ENCODE measurements around the gene GP1BB.
A peak's percentile ranks its signal among the peaks of the same experiment; 100 is the strongest.

The GP1BB gene

DNA sequence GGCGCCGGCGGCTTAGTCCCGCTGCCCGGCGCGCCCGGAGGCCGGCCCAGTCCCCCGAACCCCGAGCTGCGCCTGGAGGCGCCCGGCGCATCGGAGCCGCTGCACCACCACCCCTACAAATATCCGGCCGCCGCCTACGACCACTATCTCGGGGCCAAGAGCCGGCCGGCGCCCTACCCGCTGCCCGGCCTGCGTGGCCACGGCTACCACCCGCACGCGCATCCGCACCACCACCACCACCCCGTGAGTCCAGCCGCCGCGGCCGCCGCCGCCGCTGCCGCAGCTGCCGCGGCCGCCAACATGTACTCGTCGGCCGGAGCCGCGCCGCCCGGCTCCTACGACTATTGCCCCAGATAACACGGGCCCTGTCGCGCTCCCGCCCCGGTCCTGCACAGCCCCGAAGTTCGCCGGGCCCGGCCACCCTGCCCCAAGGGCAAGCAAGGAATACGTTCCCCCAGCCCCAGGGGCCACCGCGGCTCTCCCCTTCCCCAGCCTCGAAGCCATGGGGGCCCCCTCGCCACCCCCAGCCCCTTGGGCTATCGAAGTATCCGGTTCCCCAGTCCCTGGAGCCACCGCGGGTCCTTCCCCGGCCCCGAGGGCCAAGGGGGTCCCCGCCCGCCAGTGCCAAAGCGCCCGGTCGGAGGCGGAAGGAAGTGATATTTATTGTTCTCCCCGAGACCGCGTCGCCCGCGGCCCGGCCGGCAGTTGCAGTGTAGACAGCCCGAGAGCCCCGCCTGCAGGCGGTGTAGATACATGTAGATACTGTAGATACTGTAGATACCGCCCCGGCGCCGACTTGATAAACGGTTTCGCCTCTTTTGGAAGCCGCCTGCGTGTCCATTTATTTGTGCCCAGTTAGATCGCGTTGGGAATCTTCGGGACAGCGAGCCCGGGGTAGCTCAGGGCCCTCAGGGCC is 43.4 kb downstream of the GP1BB start:
- H3K9me2 ChIP-seq (replicated peaks; ENCODE audit: insufficient read depth, low read length), result no peaks in the 10 kb centered on the region
- peaks cover 93% of the 10 kb centered on the region for H3K27me3 ChIP-seq (replicated peaks; ENCODE audit: insufficient read depth, low read length)
- no peak overlapping the region for H3K4me3 ChIP-seq (ENCODE audit: low read length)
- TF ChIP-seq EZH2 (optimal IDR thresholded peaks at IDR 0.05; ENCODE audit: low read depth, low read length) (peak; percentile 96), EZH2phosphoT487 (IDR thresholded peaks at IDR 0.05; ENCODE audit: low read length) (peak; percentile 59; the same call in 1 of the 2 replicates)
- TF ChIP-seq, protein P1, sequence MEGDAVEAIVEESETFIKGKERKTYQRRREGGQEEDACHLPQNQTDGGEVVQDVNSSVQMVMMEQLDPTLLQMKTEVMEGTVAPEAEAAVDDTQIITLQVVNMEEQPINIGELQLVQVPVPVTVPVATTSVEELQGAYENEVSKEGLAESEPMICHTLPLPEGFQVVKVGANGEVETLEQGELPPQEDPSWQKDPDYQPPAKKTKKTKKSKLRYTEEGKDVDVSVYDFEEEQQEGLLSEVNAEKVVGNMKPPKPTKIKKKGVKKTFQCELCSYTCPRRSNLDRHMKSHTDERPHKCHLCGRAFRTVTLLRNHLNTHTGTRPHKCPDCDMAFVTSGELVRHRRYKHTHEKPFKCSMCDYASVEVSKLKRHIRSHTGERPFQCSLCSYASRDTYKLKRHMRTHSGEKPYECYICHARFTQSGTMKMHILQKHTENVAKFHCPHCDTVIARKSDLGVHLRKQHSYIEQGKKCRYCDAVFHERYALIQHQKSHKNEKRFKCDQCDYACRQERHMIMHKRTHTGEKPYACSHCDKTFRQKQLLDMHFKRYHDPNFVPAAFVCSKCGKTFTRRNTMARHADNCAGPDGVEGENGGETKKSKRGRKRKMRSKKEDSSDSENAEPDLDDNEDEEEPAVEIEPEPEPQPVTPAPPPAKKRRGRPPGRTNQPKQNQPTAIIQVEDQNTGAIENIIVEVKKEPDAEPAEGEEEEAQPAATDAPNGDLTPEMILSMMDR (IDR thresholded peaks at IDR 0.05; ENCODE audit: low read length), result peak; percentile 24
- H2AFZ ChIP-seq (ENCODE audit: low read length), result no peak overlapping the region
- H3K27ac ChIP-seq (ENCODE audit: low read length), result no peak overlapping the region
- no peak overlapping the region for H3K9ac ChIP-seq (ENCODE audit: low read length)
- no peaks in the 10 kb centered on the region for H3F3A ChIP-seq (ENCODE audit: insufficient read depth, low read length)
- no peaks in the 10 kb centered on the region for H3K36me3 ChIP-seq (replicated peaks; ENCODE audit: insufficient read depth, low read length)
- H3K4me1 ChIP-seq (ENCODE audit: low read length), result no peaks in the 10 kb centered on the region
- H3K9me3 ChIP-seq (replicated peaks; ENCODE audit: insufficient read depth, low read length), result no peaks in the 10 kb centered on the region
- peak overlapping the region; percentile 24; the same call in 1 of the 2 replicates for H3K4me2 ChIP-seq (ENCODE audit: low read depth, low read length)
- H3K79me2 ChIP-seq (ENCODE audit: low read length), result no peaks in the 10 kb centered on the region
- no peaks in the 10 kb centered on the region for H4K20me1 ChIP-seq (ENCODE audit: insufficient read depth, low read length)
- peak; percentile 30 for DNase-seq

DNA sequence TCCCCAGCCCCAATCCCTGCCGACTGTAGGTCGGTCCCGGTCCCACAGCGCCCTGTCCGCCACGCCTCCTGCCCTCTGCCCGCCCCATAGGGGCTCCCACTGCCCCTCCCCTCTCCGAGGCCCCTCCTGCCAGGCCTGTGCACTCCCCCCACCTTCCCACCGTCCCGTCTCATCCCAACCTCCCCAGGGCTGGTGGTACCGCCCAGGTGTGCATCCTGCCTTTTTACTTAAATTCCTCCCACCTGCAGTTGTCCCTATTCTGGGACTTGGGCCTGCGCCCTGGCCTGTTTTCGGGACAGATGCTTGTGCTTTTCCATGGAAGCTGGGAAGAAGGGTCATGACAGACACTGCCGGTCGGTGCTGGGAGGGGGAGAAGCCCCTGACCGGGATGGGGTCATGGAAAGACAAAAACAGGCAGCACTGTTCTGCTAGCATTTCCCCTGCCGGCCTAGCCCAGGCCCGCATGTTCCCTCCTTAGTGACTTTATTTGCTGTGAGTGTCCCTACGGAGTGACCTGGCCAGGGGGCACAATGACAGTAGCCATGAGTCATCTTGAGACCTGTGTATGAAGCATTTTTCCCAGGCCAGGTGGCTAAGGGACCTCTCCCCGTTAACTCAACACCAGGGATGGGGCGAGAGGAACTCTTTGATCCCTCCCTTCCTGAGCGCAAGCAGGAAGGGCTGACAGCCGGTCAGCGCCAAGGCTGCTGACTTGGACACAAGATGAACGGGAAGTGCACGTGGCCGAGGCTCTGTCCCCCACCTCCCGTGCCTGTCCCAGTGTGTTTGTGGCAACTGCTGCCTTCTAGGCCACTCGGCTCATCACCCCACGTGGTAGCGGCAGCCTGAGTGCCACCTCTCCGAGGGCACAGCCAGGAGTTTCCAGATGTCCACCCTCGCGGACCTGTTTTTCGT is 44.3 kb downstream of the GP1BB start:
- Histone ChIP-seq H3K4me2 (ENCODE audit: low read depth, low read length) (peak overlapping the region; percentile 24; the same call in 1 of the 2 replicates), H3K9ac (ENCODE audit: low read length) (no peak overlapping the region)
- DNase-seq, result no peak

DNA sequence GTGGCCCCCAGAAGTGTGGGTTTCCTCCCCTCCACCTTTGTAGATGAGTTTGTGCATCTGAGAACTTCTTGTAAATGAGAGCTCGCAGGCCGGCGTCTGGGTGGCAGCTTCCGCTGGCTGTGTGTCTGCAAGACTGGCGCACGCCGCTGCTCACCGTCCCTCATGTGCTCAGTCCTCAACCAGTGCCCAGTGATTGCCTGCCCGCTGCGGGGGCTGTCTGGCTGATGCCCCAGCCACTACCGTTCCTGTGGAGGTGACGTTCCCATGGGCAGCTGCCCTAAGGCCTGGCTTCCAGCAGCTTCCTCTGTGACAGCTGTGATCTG is 46.0 kb downstream of the GP1BB start:
- TF ChIP-seq EZH2phosphoT487 (IDR thresholded peaks at IDR 0.05; ENCODE audit: low read length) (no peak), EZH2 (optimal IDR thresholded peaks at IDR 0.05; ENCODE audit: low read depth, low read length) (no peak)
- TF ChIP-seq, protein P1 (IDR thresholded peaks at IDR 0.05; ENCODE audit: low read length), result no peak
- Histone ChIP-seq H3F3A (ENCODE audit: insufficient read depth, low read length) (no peaks in the 10 kb centered on the region), H2AFZ (ENCODE audit: low read length) (no peak overlapping the region), H3K4me2 (ENCODE audit: low read depth, low read length) (no peak overlapping the region), H3K9me2 (replicated peaks; ENCODE audit: insufficient read depth, low read length) (no peaks in the 10 kb centered on the region), H3K9ac (ENCODE audit: low read length) (no peak overlapping the region), H3K27ac (ENCODE audit: low read length) (no peak overlapping the region), H3K9me3 (replicated peaks; ENCODE audit: insufficient read depth, low read length) (no peaks in the 10 kb centered on the region), H3K36me3 (replicated peaks; ENCODE audit: insufficient read depth, low read length) (no peaks in the 10 kb centered on the region), H3K4me1 (ENCODE audit: low read length) (no peaks in the 10 kb centered on the region), H3K4me3 (ENCODE audit: low read length) (no peak overlapping the region), H4K20me1 (ENCODE audit: insufficient read depth, low read length) (no peaks in the 10 kb centered on the region), H3K79me2 (ENCODE audit: low read length) (no peaks in the 10 kb centered on the region), H3K27me3 (replicated peaks; ENCODE audit: insufficient read depth, low read length) (peaks cover 91% of the 10 kb centered on the region)
- no peak for DNase-seq

More for the DNA sequence above, 44.3 kb downstream of the GP1BB start:
- Histone ChIP-seq H3K27me3 (replicated peaks; ENCODE audit: insufficient read depth, low read length) (peaks cover 93% of the 10 kb centered on the region), H3K79me2 (ENCODE audit: low read length) (no peaks in the 10 kb centered on the region), H3K9me2 (replicated peaks; ENCODE audit: insufficient read depth, low read length) (no peaks in the 10 kb centered on the region), H2AFZ (ENCODE audit: low read length) (no peak overlapping the region), H3F3A (ENCODE audit: insufficient read depth, low read length) (no peaks in the 10 kb centered on the region), H3K4me1 (ENCODE audit: low read length) (no peaks in the 10 kb centered on the region), H3K4me3 (ENCODE audit: low read length) (no peak overlapping the region), H4K20me1 (ENCODE audit: insufficient read depth, low read length) (no peaks in the 10 kb centered on the region), H3K9me3 (replicated peaks; ENCODE audit: insufficient read depth, low read length) (no peaks in the 10 kb centered on the region), H3K27ac (ENCODE audit: low read length) (no peak overlapping the region), H3K36me3 (replicated peaks; ENCODE audit: insufficient read depth, low read length) (no peaks in the 10 kb centered on the region)
- no peak for TF ChIP-seq EZH2phosphoT487 (IDR thresholded peaks at IDR 0.05; ENCODE audit: low read length)
- no peak for TF ChIP-seq EZH2 (optimal IDR thresholded peaks at IDR 0.05; ENCODE audit: low read depth, low read length)
- TF ChIP-seq, protein P1 (IDR thresholded peaks at IDR 0.05; ENCODE audit: low read length), result no peak
